NT2/D1 (cell line): ENCODE measurements around the gene HOXA6.

Experiments used
- SUZ12 ChIP-seq: IDR thresholded peaks from 2 replicates; pipeline ENCODE4 v1.6.1; 2011; ENCODE audit not compliant: insufficient read length, insufficient read depth; ENCODE audit errors: extremely low read depth
- YY1 ChIP-seq: IDR thresholded peaks from 2 replicates; pipeline ENCODE4 v1.6.1; 2011; ENCODE audit not compliant: insufficient read length, insufficient read depth
- ZNF274 ChIP-seq: IDR thresholded peaks from 2 replicates; pipeline ENCODE4 v1.6.1; 2011; ENCODE audit warnings: mild to moderate bottlenecking, low read depth, low read length

GRCh38 chr7:27184337-27185012 is 36.9 kb upstream of the HOXA6 start:
- TF ChIP-seq SUZ12 (peak; percentile 46), YY1 (no peak), ZNF274 (no peak)
